Cardiac septum (tissue), 1 donor: ENCODE measurements around the gene ACSS1. TPM values are rescaled to one million over a fixed set of nuclear protein-coding genes. Genes with fewer than 3 reads are reported as not detected.

ENCODE experiments used
- DNase-seq: peaks from one replicate; pipeline ENCODE4 v3.0.0-alpha.2; 2020; ENCODE audit warnings: low spot score
- intact Hi-C: fragments of 100-400 bp; cut with DNase I; formaldehyde crosslinking; loops from one replicate; pipeline ENCODE4 v1.14.0; 2022
- total RNA-seq: library from RNA; stranded (reverse); fragmentation: NEBNext Ultra II Directional; extraction: Animal tissue kit (Norgen Biotek cat#: 25700); gene quantifications from one replicate; pipeline ENCODE4 v1.2.1, GENCODE V29; 2021
- donor health status: DM: no; HTN: no; CAD: no.

Gene ACSS1
- total RNA-seq, 1 donor from 2014 or later: 47.6 TPM

DNA sequence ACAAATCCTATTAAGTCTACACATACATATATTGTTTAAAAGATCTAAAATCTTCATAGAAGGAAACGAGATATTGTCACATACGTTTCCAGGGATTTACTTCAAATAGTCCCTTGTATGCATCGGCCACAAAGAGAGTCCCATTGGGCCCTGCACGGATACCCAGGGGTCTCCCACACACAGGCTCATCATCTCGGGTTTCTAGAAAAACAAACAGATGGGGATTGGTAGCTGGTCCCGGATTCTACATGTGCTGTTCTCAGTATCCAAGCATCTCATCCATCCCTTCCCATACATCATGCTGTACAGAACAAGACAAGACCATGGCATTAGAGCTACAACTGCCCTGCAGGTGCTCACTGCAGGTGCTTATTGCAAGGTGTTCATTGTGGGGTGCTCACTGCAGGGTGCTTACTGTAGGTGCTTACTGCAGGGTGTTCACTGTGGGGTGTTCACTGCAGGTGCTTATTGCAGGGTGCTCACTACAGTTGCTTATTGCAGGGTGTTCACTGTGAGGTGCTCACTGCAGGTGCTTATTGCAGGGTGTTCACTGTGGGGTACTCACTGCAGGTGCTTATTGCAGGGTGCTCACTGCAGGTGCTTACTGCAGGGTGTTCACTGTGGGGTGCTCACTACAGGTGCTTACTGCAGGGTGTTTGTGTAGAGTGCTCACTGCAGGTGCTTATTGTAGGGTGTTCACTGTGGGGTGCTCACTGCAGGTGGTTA, 86.4 kb downstream of the ACSS1 start:
- intact Hi-C loops: no loop called here
- no peak for DNase-seq

DNA sequence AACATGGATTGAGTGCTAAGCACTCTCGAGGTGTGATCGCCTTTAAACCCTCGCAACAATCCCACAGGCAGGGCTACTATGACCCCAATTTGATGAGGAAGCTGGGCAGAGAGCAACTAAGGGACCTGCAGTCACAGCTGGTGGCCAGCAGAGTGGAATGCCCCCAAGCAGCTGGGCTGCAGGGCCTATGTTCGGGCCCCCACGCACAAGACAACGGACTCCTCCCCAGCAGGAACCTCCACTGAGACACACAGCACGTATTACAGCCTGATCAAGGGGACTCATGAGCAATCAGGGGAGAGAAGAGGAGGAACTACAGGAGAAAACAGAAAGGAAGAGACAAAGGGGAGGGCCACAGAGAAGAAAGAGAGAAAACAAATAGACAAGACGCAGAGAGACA, 87.2 kb downstream of the ACSS1 start:
- no peak for DNase-seq
- intact Hi-C loops: no loop called here

DNA sequence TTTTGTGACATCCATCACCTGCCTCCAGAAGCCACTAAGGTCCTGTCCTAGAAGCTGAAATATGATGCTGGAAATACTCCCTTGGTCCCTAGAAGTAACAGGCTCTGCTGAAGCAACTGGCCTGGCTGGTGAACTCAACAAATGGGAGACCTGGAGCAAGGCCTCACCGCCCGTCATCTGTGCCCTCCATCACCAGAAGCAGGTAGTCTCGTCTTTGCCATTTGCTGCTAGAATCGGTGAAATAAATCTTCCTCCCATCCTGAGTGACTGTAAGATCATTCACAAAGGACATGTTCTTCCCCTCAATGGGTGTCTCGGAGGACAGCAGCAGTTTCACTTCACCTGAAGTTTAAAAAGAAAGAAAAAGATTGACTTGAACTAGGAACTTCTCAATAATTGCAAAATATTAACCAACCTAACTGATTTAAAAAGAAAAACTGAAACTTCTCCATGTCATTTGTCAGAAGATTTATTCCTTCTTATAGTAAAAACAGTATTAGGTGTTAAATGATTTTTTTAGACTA, 87.8 kb downstream of the ACSS1 start:
- DNase-seq: no peak
- intact Hi-C loops: no loop called here

DNA sequence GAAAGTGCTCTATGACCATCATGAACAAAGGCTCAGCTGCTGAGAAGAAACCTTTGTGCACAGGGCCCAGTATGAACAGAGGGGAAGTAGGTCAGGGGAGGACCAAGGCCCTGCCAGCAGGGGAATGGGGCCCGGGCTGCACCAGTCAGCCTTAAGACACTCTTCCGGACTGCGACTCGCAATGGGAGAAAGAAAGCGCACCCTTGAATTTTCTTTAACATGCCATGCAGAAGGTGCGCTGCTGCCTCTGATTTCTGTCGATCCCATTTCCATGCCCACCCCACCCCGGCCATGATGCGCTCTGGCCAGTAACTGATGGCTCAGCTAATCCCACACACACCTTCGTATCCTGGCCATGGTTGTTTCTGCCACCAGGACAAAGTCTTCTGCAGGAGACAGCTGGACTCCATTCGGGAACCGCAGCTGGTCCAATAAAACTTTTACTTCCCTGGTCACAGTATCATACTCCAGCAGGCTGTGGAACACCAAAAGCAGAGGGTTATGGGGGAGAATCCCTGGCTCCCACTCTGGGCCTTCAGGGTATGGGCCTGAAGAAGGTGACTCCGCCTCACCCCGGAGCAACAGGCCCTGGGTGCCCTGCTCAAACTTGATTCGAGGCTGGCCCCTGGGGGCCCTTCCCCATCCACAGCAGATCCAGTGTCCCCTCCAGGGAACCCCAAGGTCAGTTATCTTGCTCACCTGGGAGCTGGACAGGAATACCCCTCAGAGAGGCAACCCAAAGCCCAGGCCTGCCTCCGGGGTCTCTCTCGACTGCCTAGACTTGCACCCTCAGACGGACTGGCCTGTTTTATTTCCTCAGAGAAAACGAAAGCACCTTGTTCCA, 88.5 kb downstream of the ACSS1 start:
- intact Hi-C loops: no loop called here
- DNase-seq: no peak

DNA sequence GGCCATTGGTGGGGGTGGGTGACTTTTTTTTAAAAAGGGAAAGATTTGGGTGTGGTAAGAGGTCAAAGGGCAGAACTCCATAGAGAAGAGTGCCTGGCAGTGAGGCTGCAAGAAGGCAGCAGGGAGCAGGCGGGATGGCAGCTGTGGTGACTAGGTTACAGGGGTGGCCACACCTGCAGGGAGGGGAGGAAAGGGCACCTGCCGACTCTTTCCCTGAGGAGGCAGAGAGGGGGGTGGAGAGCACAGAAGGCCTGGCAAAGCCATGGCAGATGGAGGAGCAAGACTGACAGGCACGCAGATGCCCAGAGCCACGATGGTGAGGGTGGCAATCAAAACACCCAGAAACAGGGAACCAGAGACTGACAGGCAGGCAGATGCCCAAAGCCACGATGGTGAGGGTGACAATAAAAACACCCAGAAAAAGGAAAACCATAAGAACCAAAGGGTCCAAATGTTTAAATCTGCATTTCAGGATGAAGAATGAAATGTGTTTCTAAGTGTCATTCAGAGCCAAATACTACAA, 89.6 kb downstream of the ACSS1 start:
- DNase-seq: no peak
- intact Hi-C loops: no loop called here

DNA sequence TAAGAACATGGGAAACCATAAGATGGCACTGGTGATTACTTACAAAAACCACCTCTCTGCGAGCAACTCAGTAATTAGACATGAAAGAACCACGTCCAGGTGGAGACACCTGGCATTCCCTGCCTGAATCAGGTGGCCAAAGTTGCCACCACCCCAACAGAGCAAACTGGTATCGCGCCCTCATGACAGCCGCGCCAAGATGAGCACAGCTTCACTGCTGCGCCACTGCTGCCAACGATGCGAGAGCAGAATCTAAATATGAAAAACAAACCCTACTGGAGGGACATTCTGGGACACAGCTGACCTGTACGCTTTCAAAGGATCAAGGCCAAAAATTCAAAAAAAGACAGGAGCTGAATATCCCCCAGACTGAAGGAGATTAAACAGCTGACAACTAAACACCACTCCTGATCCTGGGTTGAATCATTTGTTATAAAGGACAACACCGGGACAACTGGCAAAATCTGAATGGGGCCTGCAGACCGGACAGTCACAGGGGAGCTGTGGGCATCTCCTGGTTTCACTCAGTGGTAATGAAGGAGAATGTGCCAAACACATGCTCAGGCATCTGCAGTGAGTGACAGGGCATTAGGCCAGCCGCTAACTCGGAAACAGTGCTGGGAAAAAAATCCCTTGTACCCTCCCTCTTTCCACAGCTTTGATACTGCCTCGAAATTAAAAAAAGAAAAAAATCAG, 91.5 kb downstream of the ACSS1 start:
- DNase-seq: peak; percentile 51
- intact Hi-C loops: no loop called here

DNA sequence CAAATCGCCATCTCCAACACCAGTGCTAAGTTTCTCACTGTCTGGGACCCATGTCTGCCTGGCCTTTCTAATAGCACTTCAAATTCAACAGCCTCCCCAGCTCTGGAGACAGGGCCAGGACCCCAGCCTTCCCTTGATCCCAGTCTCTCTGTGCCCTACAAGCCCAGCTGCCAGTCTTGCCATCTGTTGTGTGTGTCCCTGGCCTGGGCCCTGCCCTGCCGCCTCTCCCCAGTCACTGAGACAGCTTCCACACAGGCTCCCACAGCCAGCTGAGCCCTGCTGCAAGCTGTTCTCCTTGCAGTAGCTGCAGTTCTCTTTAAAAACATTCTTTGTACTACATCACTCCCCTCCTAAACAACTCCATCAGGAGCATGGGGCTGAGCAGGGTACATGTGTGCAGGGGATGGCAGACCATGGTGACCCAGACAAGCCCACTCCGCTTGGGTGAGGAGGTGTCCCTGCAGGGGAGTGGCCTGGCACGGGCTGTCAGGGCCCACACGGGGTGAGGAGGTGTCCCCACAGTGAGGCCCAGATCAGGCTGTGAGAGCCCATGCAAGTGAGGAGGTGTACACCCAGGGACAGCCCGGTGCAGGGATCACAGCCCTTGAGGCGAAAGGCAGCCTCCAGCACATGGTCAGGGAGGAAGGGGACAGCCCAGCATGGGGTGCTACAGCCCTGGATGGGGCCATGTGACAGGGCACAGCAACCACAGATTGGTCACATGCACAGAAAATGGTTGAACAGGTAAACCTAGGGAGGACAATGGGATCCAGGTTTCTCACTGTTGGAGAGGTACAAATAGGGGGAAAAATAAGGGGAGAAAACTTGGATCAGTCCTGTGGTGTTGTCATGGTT, 92.6 kb downstream of the ACSS1 start:
- peak; percentile 68 for DNase-seq
- intact Hi-C loops: no loop called here

DNA sequence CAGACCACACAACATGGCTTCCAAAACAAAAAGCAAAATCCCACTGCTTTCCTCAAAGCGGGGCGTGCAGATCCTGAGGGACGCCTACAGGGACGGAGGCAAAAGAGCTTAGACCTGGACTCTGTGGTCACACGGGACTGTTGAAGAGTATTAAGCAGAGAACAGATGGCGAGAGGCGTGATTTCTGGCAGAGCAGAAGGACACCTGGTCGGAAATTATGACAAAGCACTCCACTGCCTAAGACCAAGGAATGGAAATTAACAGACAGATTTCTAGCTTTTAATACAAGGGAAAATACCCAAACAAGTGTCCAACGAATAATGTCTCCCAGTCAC, 93.5 kb downstream of the ACSS1 start:
- intact Hi-C loops: no loop called here
- no peak for DNase-seq

DNA sequence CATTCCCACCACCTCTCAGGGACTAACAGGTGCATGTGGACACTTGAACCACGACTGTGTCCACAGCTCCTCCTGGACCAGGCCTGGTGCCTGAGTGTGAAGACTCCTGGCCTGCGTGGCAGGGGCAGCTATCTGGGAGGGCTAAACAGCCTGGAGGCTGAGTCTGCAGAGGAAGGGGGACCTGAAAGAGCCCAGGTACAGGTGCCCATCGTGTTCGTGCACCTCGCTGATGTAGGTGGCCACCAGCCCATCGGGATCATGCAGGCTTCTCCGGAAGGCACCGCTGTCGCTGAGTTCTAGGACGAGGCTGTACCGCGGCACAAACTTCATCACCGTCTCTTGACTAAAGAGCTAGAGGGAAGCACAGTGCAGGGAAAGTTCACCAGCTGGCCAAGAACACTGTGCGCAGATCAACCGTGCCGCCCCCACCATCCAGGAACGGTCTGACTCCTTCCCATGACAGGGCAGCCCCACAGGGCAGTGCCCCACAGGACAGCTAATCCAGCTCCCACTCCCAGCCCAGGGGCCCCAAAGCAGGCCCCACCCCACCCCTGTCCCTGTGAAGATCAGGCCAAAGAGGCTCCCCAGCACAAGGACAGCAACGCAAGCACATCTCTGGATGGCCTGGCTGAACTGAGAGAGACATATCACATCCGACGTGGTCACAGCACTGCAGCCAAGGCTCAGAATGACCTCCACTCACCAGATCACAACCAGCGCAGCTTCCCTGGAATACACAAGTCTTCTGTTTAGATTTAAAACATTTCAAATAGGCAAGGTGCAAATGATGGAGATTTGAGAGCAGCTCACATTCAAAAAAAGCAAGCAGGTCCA, 94.0 kb downstream of the ACSS1 start:
- intact Hi-C loops: no loop called here
- DNase-seq: peak; percentile 58

DNA sequence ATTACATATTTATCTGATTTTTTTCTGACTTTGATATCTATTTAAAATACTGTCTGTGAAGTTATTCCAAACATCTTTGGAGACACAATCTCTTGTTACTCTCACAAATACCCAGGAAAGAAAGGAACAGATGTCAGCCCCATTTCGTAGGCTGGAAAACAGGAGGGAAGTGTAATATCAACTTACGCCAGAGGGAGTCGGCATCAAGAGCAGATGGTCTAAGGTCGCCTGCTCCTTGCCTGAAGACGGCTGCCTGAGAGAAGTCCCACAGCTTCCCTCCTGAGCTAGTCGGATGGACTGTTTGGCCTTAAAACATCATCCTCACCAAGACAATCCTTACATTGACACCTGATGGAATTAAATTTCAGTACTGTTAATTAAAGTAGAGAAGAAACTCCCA, 95.4 kb downstream of the ACSS1 start:
- no peak for DNase-seq
- intact Hi-C loops: no loop called here

DNA sequence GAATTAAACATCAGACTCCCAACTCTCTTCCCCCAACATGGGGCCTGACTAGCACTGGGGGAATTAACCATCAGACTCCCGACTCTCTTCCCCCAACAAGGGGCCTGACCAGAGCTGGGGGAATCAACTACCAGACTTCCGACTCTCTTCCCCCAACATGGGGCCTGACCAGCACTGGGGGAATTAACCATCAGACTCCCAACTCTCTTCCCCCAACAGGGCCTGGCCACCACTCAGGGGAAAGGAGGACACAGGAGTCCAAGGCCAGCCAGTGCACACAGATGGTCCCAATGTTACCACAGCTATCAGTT, 95.8 kb downstream of the ACSS1 start:
- no peak for DNase-seq
- intact Hi-C loops: no loop called here

DNA sequence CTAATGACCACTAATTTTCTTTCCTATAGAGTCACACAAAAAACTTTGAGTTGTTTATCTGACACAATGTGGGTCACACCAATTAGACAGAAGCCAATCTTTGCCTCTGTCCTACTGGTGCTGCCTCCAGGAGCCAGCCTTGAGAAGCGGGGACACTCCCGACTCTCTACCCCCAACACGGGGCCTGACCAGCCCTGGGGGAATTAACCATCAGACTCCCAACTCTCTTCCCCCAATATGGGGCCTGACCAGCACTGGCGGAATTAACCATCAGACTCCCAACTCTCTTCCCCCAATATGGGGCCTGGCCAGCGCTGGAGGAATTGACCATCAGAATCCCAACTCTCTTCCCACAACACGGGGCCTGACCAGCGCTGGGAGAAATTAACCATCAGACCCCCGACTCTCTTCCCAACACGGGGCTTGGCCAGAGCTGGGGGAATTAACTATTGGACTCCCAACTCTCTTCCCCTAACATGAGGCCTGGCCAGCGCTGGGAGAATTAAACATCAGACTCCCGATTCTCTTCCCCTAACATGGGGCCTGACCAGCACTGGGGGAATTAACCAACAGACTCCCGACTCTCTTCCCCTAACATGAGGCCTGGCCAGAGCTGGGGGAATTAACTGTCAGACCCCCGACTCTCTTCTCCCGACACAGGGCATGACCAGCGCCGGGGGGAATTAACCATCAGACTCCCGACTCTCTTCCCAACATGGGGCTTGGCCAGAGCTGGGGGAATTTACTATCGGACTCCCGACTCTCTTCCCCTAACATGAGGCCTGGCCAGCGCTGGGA, 96.4 kb downstream of the ACSS1 start:
- peak; percentile 38 for DNase-seq
- intact Hi-C loops: no loop called here

DNA sequence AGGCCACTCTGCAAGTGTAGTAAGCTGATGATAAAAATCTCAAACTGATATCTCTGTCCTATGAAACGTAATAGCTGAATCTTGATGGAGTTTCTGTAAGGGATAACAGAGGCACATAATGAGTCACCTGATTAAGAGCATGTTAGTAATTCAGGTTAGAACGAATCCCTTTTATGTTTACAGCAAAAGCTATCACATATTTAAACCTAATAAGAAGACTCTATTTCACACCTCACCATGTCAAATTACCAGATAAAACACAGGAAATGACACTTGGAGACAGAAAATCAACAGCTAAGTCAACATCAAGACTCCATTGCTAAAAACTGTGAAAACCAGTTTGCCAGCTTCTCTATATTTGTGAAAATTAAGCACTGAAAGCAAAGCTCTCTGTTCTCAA, 97.1 kb downstream of the ACSS1 start:
- intact Hi-C loops: no loop called here

DNA sequence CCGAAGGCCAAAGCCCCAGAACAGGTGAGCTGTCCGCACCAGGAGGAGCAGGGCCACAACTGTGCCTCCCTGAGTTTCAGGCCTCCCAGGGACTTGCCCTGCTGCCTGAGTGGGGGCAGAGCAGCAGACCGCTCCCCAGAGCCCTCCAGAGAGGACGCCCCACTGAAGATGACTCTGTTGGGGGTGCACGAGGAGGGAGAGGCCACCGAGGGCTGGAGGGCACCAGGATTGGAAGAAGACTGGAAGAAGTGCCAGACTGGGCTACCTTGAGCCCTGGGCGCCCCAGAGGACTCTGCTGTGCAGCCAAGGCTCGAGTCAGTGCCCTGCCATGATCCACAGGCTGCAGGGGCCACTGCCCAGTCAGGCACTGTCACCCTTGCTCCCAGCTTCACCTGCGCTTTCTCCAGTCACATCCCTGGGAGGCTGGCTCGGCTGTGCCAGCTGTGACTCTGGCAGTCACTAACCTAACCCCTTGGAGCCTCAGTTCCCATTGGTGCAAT, 97.6 kb downstream of the ACSS1 start:
- peak; percentile 60 for DNase-seq
- intact Hi-C loops: no loop called here

More for the DNA sequence above, 97.1 kb downstream of the ACSS1 start:
- DNase-seq: no peak

DNA sequence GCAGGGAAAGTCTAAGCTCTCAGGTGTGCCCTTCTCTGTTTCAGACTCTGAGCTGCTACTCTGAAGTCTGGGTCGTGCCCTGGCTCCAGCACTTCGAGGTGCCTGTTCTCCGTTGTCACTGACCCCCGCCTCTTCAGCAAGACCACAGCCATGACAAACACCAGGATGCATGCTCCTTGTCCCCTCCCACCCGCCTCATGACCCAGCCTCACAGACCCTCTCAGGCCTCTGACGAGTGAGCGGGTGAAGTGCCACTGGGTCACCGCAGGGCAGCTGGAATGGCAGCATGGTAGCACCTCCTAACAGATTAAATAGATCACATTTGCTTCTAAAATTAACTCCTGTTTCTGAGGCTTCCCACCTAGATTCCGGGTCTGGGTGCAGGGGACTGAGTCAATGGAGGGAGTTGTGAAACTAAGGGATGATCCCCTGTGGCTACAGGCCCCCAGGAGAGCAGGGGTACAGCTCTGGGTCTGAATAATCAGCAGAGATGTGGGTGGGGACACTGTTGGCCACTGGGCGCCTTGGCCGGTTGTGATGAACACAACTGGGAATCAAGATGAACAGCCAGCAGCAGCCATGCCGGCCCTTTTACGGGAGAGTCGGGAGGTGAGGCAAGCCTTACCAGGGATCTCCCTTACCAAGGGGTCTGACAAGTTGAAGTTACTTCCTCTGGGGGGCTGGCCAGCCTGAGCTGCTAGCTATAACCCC, 98.2 kb downstream of the ACSS1 start:
- intact Hi-C loops: no loop called here
- peak; percentile 63 for DNase-seq

DNA sequence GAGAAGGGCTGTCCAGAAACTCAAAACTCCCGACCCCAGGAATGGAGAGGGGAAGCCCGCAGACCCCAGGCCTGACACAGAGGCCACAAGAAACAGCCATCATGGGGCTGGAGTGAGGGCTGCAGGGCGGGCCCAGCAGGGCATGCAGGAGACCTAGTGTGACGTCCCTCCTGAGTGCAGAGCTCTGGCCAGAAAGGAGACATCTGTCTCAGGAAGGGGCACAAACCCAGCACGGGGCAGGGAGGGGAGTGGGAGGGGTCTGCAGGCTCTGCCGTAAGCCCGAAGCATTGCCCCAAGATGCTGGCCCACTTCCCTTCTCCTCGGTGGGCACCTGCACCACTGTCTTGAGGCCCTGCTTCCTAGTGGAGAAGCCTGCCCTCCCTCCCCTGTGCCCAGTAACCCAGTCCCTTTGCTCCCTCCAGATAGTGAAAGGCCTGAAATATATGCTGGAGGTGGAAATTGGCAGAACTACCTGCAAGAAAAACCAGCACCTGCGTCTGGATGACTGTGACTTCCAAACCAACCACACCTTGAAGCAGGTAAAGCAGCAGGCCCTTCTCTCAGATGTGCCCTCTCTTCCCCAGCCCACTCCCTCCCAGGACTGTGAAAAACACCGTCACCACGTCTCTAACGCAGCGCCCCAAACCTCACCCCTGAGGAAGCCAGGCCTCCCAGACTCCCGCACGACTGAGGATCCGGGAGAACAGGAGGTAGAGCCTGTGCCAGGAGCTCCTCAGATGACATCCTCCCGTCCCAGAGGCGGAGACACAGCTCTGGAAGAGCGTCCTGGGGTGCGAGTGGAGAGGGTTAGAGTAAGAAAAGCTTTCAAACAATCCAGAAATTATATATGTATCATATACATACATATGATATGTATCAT, 99.2 kb downstream of the ACSS1 start:
- intact Hi-C loops: no loop called here
- peak; percentile 38 for DNase-seq
